GM21717 (cell line): ENCODE data around the gene FYB1.
"Not testable (repeated sequence)": the region's sequence is repeated elsewhere in the genome, so short reads cannot be mapped to it uniquely, and the experiment has no call there.

Experiments used
- ATAC-seq: cut with Tn5 transposase; IDR thresholded peaks from one replicate; pipeline ENCODE4 v1.9.1; 2021; ENCODE audit warnings: mild to moderate bottlenecking, moderate library complexity; ENCODE audit not compliant: unreplicated experiment

FYB1 gene, protein sequence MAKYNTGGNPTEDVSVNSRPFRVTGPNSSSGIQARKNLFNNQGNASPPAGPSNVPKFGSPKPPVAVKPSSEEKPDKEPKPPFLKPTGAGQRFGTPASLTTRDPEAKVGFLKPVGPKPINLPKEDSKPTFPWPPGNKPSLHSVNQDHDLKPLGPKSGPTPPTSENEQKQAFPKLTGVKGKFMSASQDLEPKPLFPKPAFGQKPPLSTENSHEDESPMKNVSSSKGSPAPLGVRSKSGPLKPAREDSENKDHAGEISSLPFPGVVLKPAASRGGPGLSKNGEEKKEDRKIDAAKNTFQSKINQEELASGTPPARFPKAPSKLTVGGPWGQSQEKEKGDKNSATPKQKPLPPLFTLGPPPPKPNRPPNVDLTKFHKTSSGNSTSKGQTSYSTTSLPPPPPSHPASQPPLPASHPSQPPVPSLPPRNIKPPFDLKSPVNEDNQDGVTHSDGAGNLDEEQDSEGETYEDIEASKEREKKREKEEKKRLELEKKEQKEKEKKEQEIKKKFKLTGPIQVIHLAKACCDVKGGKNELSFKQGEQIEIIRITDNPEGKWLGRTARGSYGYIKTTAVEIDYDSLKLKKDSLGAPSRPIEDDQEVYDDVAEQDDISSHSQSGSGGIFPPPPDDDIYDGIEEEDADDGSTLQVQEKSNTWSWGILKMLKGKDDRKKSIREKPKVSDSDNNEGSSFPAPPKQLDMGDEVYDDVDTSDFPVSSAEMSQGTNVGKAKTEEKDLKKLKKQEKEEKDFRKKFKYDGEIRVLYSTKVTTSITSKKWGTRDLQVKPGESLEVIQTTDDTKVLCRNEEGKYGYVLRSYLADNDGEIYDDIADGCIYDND

GRCh38 chr5:39219437-39219836, at the start of gene FYB1:
TSS of gene FYB1 (minus strand) at chr5:39219563. CDS start at chr5:39202960, 16,603 bp downstream.
- ATAC-seq: no peak

DNA sequence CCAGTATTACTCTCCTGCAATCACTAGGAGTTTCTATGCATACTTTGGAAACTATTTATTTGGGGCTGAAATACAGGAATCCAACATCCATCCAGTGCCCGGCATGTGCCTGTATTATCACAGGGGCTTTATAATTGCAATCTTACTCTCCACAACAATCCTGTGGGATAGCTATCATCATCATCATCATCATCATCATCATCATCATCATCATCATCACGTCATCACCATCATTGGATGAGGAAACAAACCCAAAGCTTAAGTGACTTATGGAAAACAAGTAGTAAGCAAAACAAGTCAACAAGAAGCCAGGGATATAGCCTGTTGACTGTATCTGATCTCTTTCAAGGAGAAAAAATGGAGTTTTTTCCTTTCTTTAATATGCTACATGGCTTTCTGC, 47.8 kb upstream of the FYB1 start:
- no peak for ATAC-seq

GRCh38 chr5:39266442-39266841, 47.1 kb upstream of the FYB1 start:
- no peak for ATAC-seq

DNA sequence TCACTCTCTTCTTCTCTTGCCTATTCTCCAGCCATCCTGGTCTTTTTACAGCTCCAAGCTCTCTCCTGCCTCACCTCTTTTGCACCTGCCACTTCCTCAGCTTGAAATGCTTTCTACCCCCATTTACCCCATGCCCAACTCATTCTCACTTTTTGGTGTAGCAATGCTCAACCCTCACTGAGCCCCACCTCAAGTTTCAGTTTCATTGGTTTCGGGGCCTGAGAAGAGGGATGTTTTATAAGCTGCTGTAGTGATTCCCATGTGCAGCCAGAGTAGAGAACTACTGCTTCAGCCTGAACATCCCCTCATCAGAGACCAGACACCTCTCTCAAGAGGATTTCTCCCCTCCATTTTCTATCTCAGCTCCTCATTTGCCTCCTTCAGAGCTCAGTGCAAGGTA, 45.2 kb upstream of the FYB1 start:
- peak; percentile 99 for ATAC-seq

DNA sequence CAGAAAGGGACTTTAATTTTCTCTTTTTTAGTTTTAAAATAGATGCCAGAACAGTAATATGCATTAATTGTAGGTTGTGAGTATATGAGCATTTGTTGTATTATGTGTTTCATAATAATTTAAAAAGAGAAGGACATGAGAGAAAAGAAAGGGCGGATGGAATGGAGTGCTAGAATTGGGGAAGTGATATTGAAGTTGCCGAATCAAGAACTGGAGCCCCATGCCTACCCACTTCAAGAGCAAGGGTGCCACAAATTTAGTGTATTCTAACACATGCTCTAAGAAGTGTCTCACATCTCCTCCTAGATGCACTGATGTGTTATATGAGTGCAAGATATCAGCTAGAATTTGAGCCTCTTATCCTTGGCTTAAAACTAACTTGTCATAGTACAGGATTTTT, 43.6 kb upstream of the FYB1 start:
- ATAC-seq: no peak

- ATAC-seq: no peak
Observed at GRCh38 chr5:39260095-39260494, 40.7 kb upstream of the FYB1 start.

DNA sequence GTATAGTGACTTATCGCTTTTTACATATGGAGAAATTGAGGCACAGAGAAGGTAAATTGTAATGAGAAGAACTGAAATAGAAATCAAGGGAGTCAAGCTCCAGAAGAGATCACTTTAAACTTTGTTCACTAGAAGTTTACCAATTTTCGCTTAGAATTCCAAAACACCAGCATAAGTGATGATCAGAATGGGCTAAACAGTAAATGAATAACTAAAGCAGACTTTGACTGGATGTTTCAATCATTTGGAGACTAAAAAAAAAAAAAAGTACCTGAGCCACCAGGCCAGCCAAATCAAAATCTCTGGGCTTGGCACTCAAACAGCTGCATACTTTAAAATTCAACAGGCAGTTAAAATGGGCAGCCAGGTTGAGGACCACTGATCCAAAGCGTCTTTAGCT, 38.2 kb upstream of the FYB1 start:
- no peak for ATAC-seq

- ATAC-seq: peak; percentile 88
Observed at GRCh38 chr5:39256477-39257235, 37.3 kb upstream of the FYB1 start.

- no peak for ATAC-seq
Observed at GRCh38 chr5:39255406-39255805, 36.0 kb upstream of the FYB1 start.

GRCh38 chr5:39254671-39255070, 35.3 kb upstream of the FYB1 start:
- ATAC-seq: no peak

DNA sequence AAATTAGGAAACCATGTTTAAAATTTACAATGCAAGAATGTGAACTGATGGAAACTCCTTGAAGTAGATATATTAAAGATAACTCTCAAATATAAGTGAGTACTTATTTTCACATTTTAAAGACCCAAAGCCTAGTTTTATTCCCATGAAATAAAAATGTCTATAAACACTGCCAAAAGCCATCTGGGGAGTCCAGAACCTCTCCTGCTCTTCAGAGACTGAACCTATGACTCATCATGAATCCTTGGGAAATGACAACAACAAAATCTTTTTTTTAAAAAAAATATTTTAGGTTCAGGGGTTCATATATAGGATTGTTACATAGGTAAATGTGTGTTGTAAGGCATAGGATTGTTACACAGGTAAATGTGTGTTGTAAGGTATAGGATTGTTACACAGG, 33.8 kb upstream of the FYB1 start:
- ATAC-seq: no peak

- ATAC-seq: no peak
Observed at GRCh38 chr5:39249564-39250274, 30.4 kb upstream of the FYB1 start.

DNA sequence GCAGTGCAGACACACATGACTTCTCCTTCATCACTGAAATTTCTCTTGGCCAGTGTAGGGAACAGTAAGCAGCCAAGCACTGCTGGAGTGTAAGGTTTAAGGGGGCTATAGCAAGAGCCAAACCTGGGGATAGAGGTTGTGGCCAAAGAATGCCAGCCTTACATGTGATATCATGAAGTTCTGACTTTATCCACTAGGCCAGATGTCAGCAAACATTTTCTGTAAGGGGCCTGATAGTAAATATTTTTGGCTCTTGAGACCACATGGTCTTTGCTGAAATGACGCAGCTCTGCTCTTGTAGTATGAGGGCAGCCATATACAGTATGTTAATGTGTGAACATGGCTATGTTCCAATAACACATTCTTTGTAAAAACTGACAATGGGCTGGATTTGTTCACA, 29.7 kb upstream of the FYB1 start:
- no peak for ATAC-seq

- no peak for ATAC-seq
Observed at GRCh38 chr5:39240750-39241149, 21.4 kb upstream of the FYB1 start.

- ATAC-seq: no peak
Observed at GRCh38 chr5:39238366-39239105, 19.2 kb upstream of the FYB1 start.

- ATAC-seq: no peak
Observed at GRCh38 chr5:39236718-39237117, 17.4 kb upstream of the FYB1 start.

GRCh38 chr5:39235648-39236047, 16.3 kb upstream of the FYB1 start:
- ATAC-seq: no peak

GRCh38 chr5:39234494-39234893, 15.1 kb upstream of the FYB1 start:
- ATAC-seq: not testable (repeated sequence)

DNA sequence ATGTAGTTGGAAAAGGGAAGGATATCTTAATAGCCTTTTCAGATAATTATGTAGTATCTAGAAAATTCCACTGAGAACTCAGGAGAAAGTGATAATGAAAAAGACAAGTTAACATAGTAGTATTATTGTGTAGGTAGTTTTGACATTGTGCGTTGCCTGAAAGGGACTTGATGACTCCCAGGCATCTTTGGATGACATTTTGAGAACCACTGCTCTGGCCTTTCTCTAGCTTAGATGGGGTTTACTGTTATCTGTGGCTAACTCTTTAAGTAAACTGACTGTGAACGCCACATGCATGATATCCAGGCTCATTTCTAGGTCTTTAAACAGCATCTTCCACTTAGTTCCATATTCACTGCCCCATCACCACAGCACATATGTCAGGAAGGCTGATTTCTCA, 14.4 kb upstream of the FYB1 start:
- no peak for ATAC-seq
